ENCODE measurements around the gene MEGF6.

The MEGF6 gene

GRCh38 chr1:3518256-3518655 lies 93.1 kb downstream of the MEGF6 start:
- Histone ChIP-seq H3K9me3 (ENCODE audit: severe bottlenecking) (no peaks in the 10 kb centered on the region), H3K4me3 (ENCODE audit: low read depth, low read length) (no peak overlapping the region), H3K27ac (no peak overlapping the region), H3K27me3 (ENCODE audit: insufficient read depth, low read depth, severe bottlenecking) (no peaks in the 10 kb centered on the region), H3K36me3 (no peaks in the 10 kb centered on the region; the same call in 1 of the 2 replicates)
- TF ChIP-seq CTCF (IDR thresholded peaks at IDR 0.05; ENCODE audit: low read depth, low read length), result peak; percentile 93
- peak; percentile 47 for DNase-seq

- H3K27me3 ChIP-seq (ENCODE audit: insufficient read depth, low read depth, severe bottlenecking), result no peaks in the 10 kb centered on the region
- H3K27ac ChIP-seq, result no peak overlapping the region
- no peak for TF ChIP-seq CTCF (IDR thresholded peaks at IDR 0.05; ENCODE audit: low read depth, low read length)
- no peaks in the 10 kb centered on the region; the same call in 1 of the 2 replicates for H3K36me3 ChIP-seq
- DNase-seq, result no peak
- H3K9me3 ChIP-seq (ENCODE audit: severe bottlenecking), result no peaks in the 10 kb centered on the region
- H3K4me3 ChIP-seq (ENCODE audit: low read depth, low read length), result no peak overlapping the region
Measured at GRCh38 chr1:3516911-3517675, 94.2 kb downstream of the MEGF6 start.

- Histone ChIP-seq H3K4me3 (ENCODE audit: low read depth, low read length) (no peak overlapping the region), H3K36me3 (no peaks in the 10 kb centered on the region; the same call in 1 of the 2 replicates), H3K9me3 (ENCODE audit: severe bottlenecking) (no peaks in the 10 kb centered on the region), H3K27me3 (ENCODE audit: insufficient read depth, low read depth, severe bottlenecking) (no peaks in the 10 kb centered on the region), H3K27ac (no peak overlapping the region)
- no peak for DNase-seq
- TF ChIP-seq CTCF (IDR thresholded peaks at IDR 0.05; ENCODE audit: low read depth, low read length), result no peak
Measured at GRCh38 chr1:3516481-3516869, 94.8 kb downstream of the MEGF6 start.

- H3K27me3 ChIP-seq (ENCODE audit: insufficient read depth, low read depth, severe bottlenecking), result no peaks in the 10 kb centered on the region
- no peaks in the 10 kb centered on the region for H3K9me3 ChIP-seq (ENCODE audit: severe bottlenecking)
- H3K27ac ChIP-seq, result no peak overlapping the region
- H3K36me3 ChIP-seq, result no peaks in the 10 kb centered on the region; the same call in 1 of the 2 replicates
- no peak overlapping the region for H3K4me3 ChIP-seq (ENCODE audit: low read depth, low read length)
- no peak for TF ChIP-seq CTCF (IDR thresholded peaks at IDR 0.05; ENCODE audit: low read depth, low read length)
- DNase-seq, result no peak
Measured at GRCh38 chr1:3515774-3516480, 95.4 kb downstream of the MEGF6 start.

- H3K27me3 ChIP-seq (ENCODE audit: insufficient read depth, low read depth, severe bottlenecking), result no peaks in the 10 kb centered on the region
- no peak for DNase-seq
- no peak overlapping the region for H3K27ac ChIP-seq
- H3K36me3 ChIP-seq, result no peaks in the 10 kb centered on the region; the same call in 1 of the 2 replicates
- no peaks in the 10 kb centered on the region for H3K9me3 ChIP-seq (ENCODE audit: severe bottlenecking)
- no peak overlapping the region for H3K4me3 ChIP-seq (ENCODE audit: low read depth, low read length)
- TF ChIP-seq CTCF (IDR thresholded peaks at IDR 0.05; ENCODE audit: low read depth, low read length), result no peak
Measured at GRCh38 chr1:3515272-3515671, 96.0 kb downstream of the MEGF6 start.

All from WERI-Rb-1 (cell line).